Muscle of leg (tissue), 11 donors: ENCODE results near the gene CMIP. TPM values are rescaled to one million over a fixed set of nuclear protein-coding genes. Genes with fewer than 3 reads are reported as not detected.

Source experiments
- DNase-seq: peaks from one replicate; pipeline ENCODE4 v3.0.0; 2013
- H3K27ac ChIP-seq: one replicate; pipeline ENCODE4 v1.5.1; 2013; ENCODE audit warnings: mild to moderate bottlenecking, low read length, control low read depth
- H3K27me3 ChIP-seq: one replicate; pipeline ENCODE4 v1.6.1; 2013; ENCODE audit warnings: low read length; ENCODE audit not compliant: control insufficient read depth, insufficient read depth
- H3K36me3 ChIP-seq: one replicate; pipeline ENCODE4 v1.6.1; 2013; ENCODE audit warnings: low read length; ENCODE audit not compliant: control insufficient read depth, insufficient read depth
- H3K4me1 ChIP-seq: one replicate; pipeline ENCODE4 v1.6.1; 2013; ENCODE audit warnings: low read length; ENCODE audit not compliant: control insufficient read depth, insufficient read depth
- H3K4me3 ChIP-seq: one replicate; pipeline ENCODE4 v1.5.1; 2013; ENCODE audit warnings: low read length, control low read depth
- H3K9me3 ChIP-seq: replicated peaks from 2 replicates; pipeline ENCODE4 v1.6.1; 2013; ENCODE audit warnings: low read depth, low read length; ENCODE audit not compliant: control insufficient read depth
- WGBS: methylation state at CpG from one replicate; pipeline ENCODE4 v1.1.5; 2013; ENCODE audit warnings: missing lambda C conversion rate; ENCODE audit not compliant: insufficient coverage; 5-methylcytosine and 5-hydroxymethylcytosine counted together
- polyA plus RNA-seq, 8 donors: library from polyadenylated mRNA; unstranded; fragments of 120-200 nt; gene quantifications; one replicate each; pipeline versions ENCODE4 v1.2.1 to v1.2.3, GENCODE V29; 2013; ENCODE audit warnings: inconsistent platforms in 1 of 8, low replicate concordance in 1 of 8; ENCODE audit not compliant: insufficient read length in 8 of 8, insufficient read depth in 1 of 8
- total RNA-seq: library from RNA; stranded (reverse); fragments of 120-200 nt; gene quantifications from one replicate; pipeline ENCODE4 v1.2.4, GENCODE V29; 2013

CMIP gene
- total and polyA plus RNA-seq, 9 donors = 5.5 to 24.3 (median 18.8) TPM

- DNase-seq = no peak
- Histone ChIP-seq H3K4me1 (peaks cover 36% of the 10 kb centered on the region), H3K27me3 (no peaks in the 10 kb centered on the region), H3K36me3 (peaks cover under 1% of the 10 kb centered on the region), H3K27ac (no peak overlapping the region), H3K9me3 (no peaks in the 10 kb centered on the region), H3K4me3 (no peak overlapping the region)
- 80% methylated on average over 15 of the region's 19 CpGs for WGBS
Measured at GRCh38 chr16:81477697-81478693, 33.4 kb downstream of the CMIP start.

- Histone ChIP-seq H3K27me3 (no peaks in the 10 kb centered on the region), H3K4me3 (no peak overlapping the region), H3K4me1 (peaks cover 34% of the 10 kb centered on the region), H3K27ac (no peak overlapping the region), H3K9me3 (no peaks in the 10 kb centered on the region), H3K36me3 (peaks cover 3% of the 10 kb centered on the region)
- DNase-seq = peak; percentile 82
- WGBS = 63% methylated on average over 7 of the region's 13 CpGs
Measured at GRCh38 chr16:81478876-81479511, 34.4 kb downstream of the CMIP start.

GRCh38 chr16:81480606-81481206, 36.1 kb downstream of the CMIP start:
- 90% methylated on average over 3 of the region's 9 CpGs for WGBS

GRCh38 chr16:81481207-81481821, 36.7 kb downstream of the CMIP start:
- Histone ChIP-seq H3K27ac (peak overlapping the region; percentile 20), H3K4me1 (peaks cover 41% of the 10 kb centered on the region)
- WGBS = 91% methylated on average over 6 of the region's 11 CpGs

More at GRCh38 chr16:81480606-81481206, 36.1 kb downstream of the CMIP start:
- H3K27ac ChIP-seq = peak overlapping the region; percentile 20
- no peak for DNase-seq
- H3K9me3 ChIP-seq = no peaks in the 10 kb centered on the region
- H3K4me3 ChIP-seq = no peak overlapping the region
- peaks cover 40% of the 10 kb centered on the region for H3K4me1 ChIP-seq
- peaks cover 3% of the 10 kb centered on the region for H3K36me3 ChIP-seq
- H3K27me3 ChIP-seq = no peaks in the 10 kb centered on the region

GRCh38 chr16:81482329-81483063, 37.9 kb downstream of the CMIP start:
- H3K27ac ChIP-seq = no peak overlapping the region
- H3K36me3 ChIP-seq = peaks cover 3% of the 10 kb centered on the region
- H3K27me3 ChIP-seq = no peaks in the 10 kb centered on the region
- no peak overlapping the region for H3K4me3 ChIP-seq
- no peaks in the 10 kb centered on the region for H3K9me3 ChIP-seq
- H3K4me1 ChIP-seq = peaks cover 53% of the 10 kb centered on the region
- DNase-seq = no peak
- 80% methylated on average over 10 of the region's 15 CpGs for WGBS

More at GRCh38 chr16:81481207-81481821, 36.7 kb downstream of the CMIP start:
- H3K9me3 ChIP-seq = no peaks in the 10 kb centered on the region
- H3K4me3 ChIP-seq = no peak overlapping the region
- no peaks in the 10 kb centered on the region for H3K27me3 ChIP-seq
- peak; percentile 77 for DNase-seq
- peaks cover 3% of the 10 kb centered on the region for H3K36me3 ChIP-seq

GRCh38 chr16:81483064-81483969, 38.7 kb downstream of the CMIP start:
- Histone ChIP-seq H3K36me3 (peaks cover 3% of the 10 kb centered on the region), H3K27ac (no peak overlapping the region), H3K27me3 (no peaks in the 10 kb centered on the region), H3K9me3 (no peaks in the 10 kb centered on the region), H3K4me3 (no peak overlapping the region), H3K4me1 (peaks cover 49% of the 10 kb centered on the region)
- 95% methylated on average over 3 of the region's 10 CpGs for WGBS
- no peak for DNase-seq

- no peaks in the 10 kb centered on the region for H3K27me3 ChIP-seq
- H3K4me1 ChIP-seq = peaks cover 49% of the 10 kb centered on the region
- no peak overlapping the region for H3K27ac ChIP-seq
- no peak for DNase-seq
- 87% methylated on average over 11 of the region's 22 CpGs for WGBS
- H3K4me3 ChIP-seq = no peak overlapping the region
- H3K36me3 ChIP-seq = peaks cover 3% of the 10 kb centered on the region
- H3K9me3 ChIP-seq = no peaks in the 10 kb centered on the region
Measured at GRCh38 chr16:81483970-81484595, 39.5 kb downstream of the CMIP start.

- no peak overlapping the region for H3K27ac ChIP-seq
- no peaks in the 10 kb centered on the region for H3K9me3 ChIP-seq
- no peak for DNase-seq
- no peak overlapping the region for H3K4me3 ChIP-seq
- H3K4me1 ChIP-seq = peaks cover 57% of the 10 kb centered on the region
- peaks cover 3% of the 10 kb centered on the region for H3K36me3 ChIP-seq
- no peaks in the 10 kb centered on the region for H3K27me3 ChIP-seq
- WGBS = no CpG with 5 or more reads among the region's 11 CpGs
Measured at GRCh38 chr16:81484908-81485624, 40.5 kb downstream of the CMIP start.
